Activated CD4-positive, alpha-beta T cell treated with anti-CD3 and anti-CD28 coated beads for 36 hours (primary cell): ENCODE results near the gene NACA. TPM values are rescaled to one million over a fixed set of nuclear protein-coding genes. Genes with fewer than 3 reads are reported as not detected.

ENCODE experiments used
- ATAC-seq: fragments of 200-7000 bp; cut with Tn5 transposase; one replicate; pipeline ENCODE4 v1.10.0; 2021; ENCODE audit warnings: mild to moderate bottlenecking, moderate library complexity
- CTCF ChIA-PET: fragments of 350-600 bp; sonication (Branson Sonifier 250); formaldehyde crosslinking; loops from one replicate; lab custom pipeline; 2021; ENCODE audit warnings: antibody characterized with exemption; lab: Charles Lee
- POLR2A ChIA-PET: fragments of 350-600 bp; sonication (Branson Sonifier 250); formaldehyde crosslinking; loops from one replicate; lab custom pipeline; 2021; ENCODE audit warnings: antibody characterized with exemption, inconsistent platforms; lab: Charles Lee
- DNase-seq: peaks from one replicate; pipeline ENCODE4 v3.0.0-alpha.2; 2020
- H3K27ac Mint-ChIP-seq: one replicate; pipeline ENCODE4 v1.8.0; 2021; ENCODE audit warnings: mixed read lengths
- H3K27me3 Mint-ChIP-seq: one replicate; pipeline ENCODE4 v1.8.0; 2021; ENCODE audit warnings: mixed read lengths
- H3K36me3 Mint-ChIP-seq: one replicate; pipeline ENCODE4 v1.8.0; 2021; ENCODE audit warnings: low read depth, mixed read lengths
- H3K4me1 Mint-ChIP-seq: one replicate; pipeline ENCODE4 v1.8.0; 2021; ENCODE audit warnings: mixed read lengths
- H3K4me3 Mint-ChIP-seq: one replicate; pipeline ENCODE4 v1.8.0; 2021; ENCODE audit warnings: mild to moderate bottlenecking, moderate library complexity, mixed read lengths
- H3K9me3 Mint-ChIP-seq: one replicate; pipeline ENCODE4 v1.8.0; 2021; ENCODE audit warnings: low read depth, mixed read lengths
- intact Hi-C, 2 experiments: fragments of 100-400 bp; cut with DNase I in 1 of 2; cut with micrococcal nuclease in 1 of 2; formaldehyde crosslinking; loops; one replicate each; pipeline versions ENCODE4 v1.14.2 to v1.15.1; 2022 to 2024; cut with DNase I, micrococcal nuclease
- total RNA-seq, 2 experiments: library from RNA; stranded (reverse); gene quantifications; one replicate each; pipeline ENCODE4 v1.2.3, GENCODE V29; 2021

The NACA gene
- total RNA-seq, 2 experiments from 2014 or later, result 1,215 to 1,231 TPM

GRCh38 chr12:56725723-56726102, 614 bp upstream of the NACA start:
- CTCF ChIA-PET, result interaction anchor here (0.6 to 2.4 kb wide), 13 partner anchors 11 to 353 kb away, joined by 3 to 16 read pairs (median 3); partner anchors contain the start of gene ATP5F1B
- no peaks in the 10 kb centered on the region for H3K9me3 Mint-ChIP-seq
- H3K27ac Mint-ChIP-seq, result peak overlapping the region; percentile 99
- DNase-seq (no peak), ATAC-seq (no peak)
- H3K36me3 Mint-ChIP-seq, result peaks cover 65% of the 10 kb centered on the region
- no peaks in the 10 kb centered on the region for H3K27me3 Mint-ChIP-seq
- intact Hi-C loops, result loop anchor here (1.0 to 10.0 kb wide), 14 partner anchors 27 to 896 kb away; partner anchors contain the start of genes PRIM1 (in 2 of the 2), PTGES3 (in 2 of the 2), BAZ2A (in 1 of the 2) and DNAJC14 (in 1 of the 2)
- POLR2A ChIA-PET, result interaction anchor here (0.5 to 2.4 kb wide), 20 partner anchors 9 to 459 kb away, joined by 3 to 37 read pairs (median 4); partner anchors contain the start of genes ATP5F1B, NEMP1 and PTGES3
- peaks cover 38% of the 10 kb centered on the region for H3K4me1 Mint-ChIP-seq
- H3K4me3 Mint-ChIP-seq, result peak overlapping the region; percentile 97

DNA sequence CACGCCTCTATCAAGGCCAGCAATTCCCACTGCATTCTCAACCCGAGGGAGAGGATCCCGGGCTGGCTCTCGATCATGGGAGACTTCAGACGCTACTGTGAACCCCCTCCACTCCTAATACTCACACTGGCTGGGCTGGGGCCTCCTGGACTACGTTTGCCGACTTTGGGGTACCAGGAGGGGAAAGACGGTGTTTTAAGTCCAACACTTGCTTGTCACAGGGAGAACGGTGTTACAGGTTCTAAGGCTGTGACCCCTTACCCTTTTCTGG, 463 bp downstream of the NACA start:
- ATAC-seq (no peak), DNase-seq (no peak)
- Mint-ChIP-seq H3K36me3 (peaks cover 73% of the 10 kb centered on the region), H3K27me3 (no peaks in the 10 kb centered on the region), H3K27ac (peak overlapping the region; percentile 99), H3K9me3 (no peaks in the 10 kb centered on the region), H3K4me3 (peak overlapping the region; percentile 97), H3K4me1 (peaks cover 49% of the 10 kb centered on the region)
- POLR2A ChIA-PET, result interaction anchor here (0.7 to 1.1 kb wide), 3 partner anchors 27 to 78 kb away, joined by 3 to 5 read pairs (median 4); no protein-coding TSS in a partner anchor
- intact Hi-C loops, result loop anchor here (2.0 to 10.0 kb wide), 3 partner anchors 78 to 390 kb away; partner anchors contain the start of genes IL23A (in 1 of the 2) and PAN2 (in 1 of the 2)
- CTCF ChIA-PET, result interaction anchor here (0.6 to 1.5 kb wide), 2 partner anchors 21 to 354 kb away, joined by 3 read pairs; no protein-coding TSS in a partner anchor

DNA sequence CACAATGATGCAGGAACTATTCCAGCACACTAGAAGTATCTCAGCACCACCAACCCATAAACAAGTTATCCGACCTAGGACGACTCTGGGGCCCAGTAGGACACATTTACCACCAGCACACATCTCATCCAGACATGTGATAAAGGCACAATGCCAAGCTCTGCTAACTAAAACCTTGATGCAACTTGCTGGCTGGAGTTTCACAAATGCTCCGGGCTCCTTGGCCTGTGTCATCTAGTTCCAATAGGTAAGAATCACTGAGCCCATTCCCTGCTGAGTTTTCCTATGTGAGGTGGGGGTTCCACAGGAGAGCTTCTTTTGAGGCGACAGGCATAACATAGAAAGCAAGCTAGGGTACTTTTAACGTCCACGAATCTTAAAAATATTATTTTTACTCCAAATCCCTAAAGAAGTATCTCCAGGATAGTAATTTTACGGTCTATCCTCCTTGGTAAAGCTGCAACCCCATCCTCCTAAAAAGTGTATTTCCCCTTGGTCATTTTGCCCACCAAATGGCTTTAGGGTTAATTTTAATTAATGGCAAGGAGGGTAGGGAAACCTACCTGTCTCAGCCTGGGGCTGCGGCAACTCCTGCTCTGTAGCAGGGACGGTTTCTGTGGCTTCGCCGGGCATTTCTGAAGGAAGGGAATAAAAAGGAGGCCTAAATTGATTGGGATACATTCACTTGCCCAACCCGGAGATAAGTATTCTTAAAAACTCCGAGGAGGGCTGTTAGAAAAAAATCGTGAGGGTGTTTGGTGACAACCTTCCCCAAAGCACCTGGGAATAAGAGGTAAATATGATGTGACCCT, 1.0 kb downstream of the NACA start:
- H3K36me3 Mint-ChIP-seq, result peaks cover 75% of the 10 kb centered on the region
- peak overlapping the region; percentile 97 for H3K4me3 Mint-ChIP-seq
- no peaks in the 10 kb centered on the region for H3K9me3 Mint-ChIP-seq
- H3K27me3 Mint-ChIP-seq, result no peaks in the 10 kb centered on the region
- ATAC-seq, result no peak
- DNase-seq, result peak; percentile 33
- intact Hi-C loops, result loop anchor here (2.0 to 10.0 kb wide), 3 partner anchors 77 to 389 kb away; partner anchors contain the start of genes IL23A (in 1 of the 2) and PAN2 (in 1 of the 2)
- H3K27ac Mint-ChIP-seq, result peak overlapping the region; percentile 99
- H3K4me1 Mint-ChIP-seq, result peaks cover 54% of the 10 kb centered on the region
- POLR2A ChIA-PET, result interaction anchor here (0.6 to 2.6 kb wide), 3 partner anchors 27 to 35 kb away, joined by 3 to 16 read pairs (median 3); partner anchors contain the start of gene PTGES3
- CTCF ChIA-PET, result interaction anchor here (0.6 to 1.3 kb wide), 2 partner anchors 15 to 620 kb away, joined by 3 to 6 read pairs; partner anchors contain the start of gene PA2G4

DNA sequence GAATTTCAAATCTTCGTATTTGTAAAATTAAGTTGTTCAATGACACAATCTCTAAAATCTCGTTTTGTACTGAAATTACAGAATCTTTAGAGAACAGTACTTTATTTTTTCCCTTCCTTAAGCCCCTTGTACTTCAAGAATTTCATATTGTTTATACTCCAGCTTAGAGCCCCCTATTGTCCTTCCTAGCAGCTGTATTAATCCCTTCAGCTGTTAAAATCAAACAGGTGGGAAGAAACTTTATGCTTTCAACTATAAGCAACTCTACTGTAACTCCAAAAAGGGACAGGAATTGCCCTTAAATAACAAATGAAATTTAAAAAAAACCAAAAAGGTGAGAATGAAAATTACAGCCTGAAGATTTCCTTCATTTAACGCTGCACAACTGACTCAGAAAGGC, 1.7 kb downstream of the NACA start:
- no peaks in the 10 kb centered on the region for H3K9me3 Mint-ChIP-seq
- CTCF ChIA-PET, result interaction anchor here (1.3 kb wide), 1 partner anchor 14 kb away, joined by 6 read pairs; no protein-coding TSS in a partner anchor

DNA sequence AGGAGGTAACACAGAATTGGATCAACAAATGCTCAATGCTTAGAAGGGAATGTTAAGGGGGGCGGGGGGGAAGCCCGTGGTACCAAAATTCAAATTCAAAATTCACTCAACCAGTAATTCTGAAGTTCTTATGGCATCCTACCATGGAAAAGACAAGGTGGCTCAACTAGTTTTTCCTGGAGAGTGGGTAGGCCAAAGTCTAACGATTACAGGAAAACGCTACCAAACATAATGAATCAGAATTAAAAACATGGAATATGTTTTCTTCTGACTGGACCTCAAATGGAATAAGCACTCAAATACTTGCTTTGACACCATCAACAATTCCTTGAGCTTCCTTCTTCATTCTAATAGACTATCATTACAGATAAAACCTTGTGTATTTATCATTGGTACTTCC, 2.3 kb downstream of the NACA start:
- CTCF ChIA-PET, result interaction anchor here (1.1 kb wide), 1 partner anchor 20 kb away, joined by 3 read pairs; no protein-coding TSS in a partner anchor
- peak overlapping the region; percentile 85 for H3K27ac Mint-ChIP-seq
- H3K27me3 Mint-ChIP-seq, result no peaks in the 10 kb centered on the region
- no peak for ATAC-seq
- H3K36me3 Mint-ChIP-seq, result peaks cover 81% of the 10 kb centered on the region
- no peaks in the 10 kb centered on the region for H3K9me3 Mint-ChIP-seq
- POLR2A ChIA-PET, result interaction anchor here (1.0 to 2.6 kb wide), 2 partner anchors 34 to 39 kb away, joined by 4 to 16 read pairs; partner anchors contain the start of gene PTGES3
- peak overlapping the region; percentile 97 for H3K4me3 Mint-ChIP-seq
- intact Hi-C loops, result loop anchor here in 1 of 2 experiments (10.0 kb wide), 1 partner anchor 388 kb away; the partner anchor contains the start of genes IL23A and PAN2
- peaks cover 60% of the 10 kb centered on the region for H3K4me1 Mint-ChIP-seq
- no peak for DNase-seq

More for the DNA sequence above, 1.7 kb downstream of the NACA start:
- peak overlapping the region; percentile 99 for H3K27ac Mint-ChIP-seq
- DNase-seq, result no peak
- POLR2A ChIA-PET, result interaction anchor here (0.7 to 2.6 kb wide), 2 partner anchors 28 to 35 kb away, joined by 3 to 16 read pairs; partner anchors contain the start of gene PTGES3
- H3K27me3 Mint-ChIP-seq, result no peaks in the 10 kb centered on the region
- peak overlapping the region; percentile 97 for H3K4me3 Mint-ChIP-seq
- intact Hi-C loops, result loop anchor here in 1 of 2 experiments (10.0 kb wide), 1 partner anchor 389 kb away; the partner anchor contains the start of genes IL23A and PAN2
- no peak for ATAC-seq
- peaks cover 81% of the 10 kb centered on the region for H3K36me3 Mint-ChIP-seq
- H3K4me1 Mint-ChIP-seq, result peaks cover 60% of the 10 kb centered on the region

- ATAC-seq, result no peak
- DNase-seq, result no peak
- H3K9me3 Mint-ChIP-seq, result no peaks in the 10 kb centered on the region
- H3K4me1 Mint-ChIP-seq, result peaks cover 65% of the 10 kb centered on the region
- ChIA-PET POLR2A (interaction anchor here (1.2 to 2.6 kb wide), 3 partner anchors 33 to 86 kb away, joined by 4 to 16 read pairs (median 8); partner anchors contain the start of gene PTGES3), CTCF (interaction anchor here (0.6 to 1.3 kb wide), 4 partner anchors 13 to 33 kb away, joined by 3 to 4 read pairs (median 3); partner anchors contain the start of gene PTGES3)
- peak overlapping the region; percentile 85 for H3K27ac Mint-ChIP-seq
- no peaks in the 10 kb centered on the region for H3K27me3 Mint-ChIP-seq
- peak overlapping the region; percentile 97 for H3K4me3 Mint-ChIP-seq
- H3K36me3 Mint-ChIP-seq, result peaks cover 78% of the 10 kb centered on the region
- intact Hi-C loops, result loop anchor here in 1 of 2 experiments (10.0 kb wide), 1 partner anchor 387 kb away; the partner anchor contains the start of genes IL23A and PAN2
Measured at GRCh38 chr12:56721721-56722120, 3.4 kb downstream of the NACA start.

- Mint-ChIP-seq H3K4me3 (peak overlapping the region; percentile 97), H3K27me3 (no peaks in the 10 kb centered on the region), H3K4me1 (peaks cover 70% of the 10 kb centered on the region), H3K9me3 (no peaks in the 10 kb centered on the region), H3K36me3 (peaks cover 83% of the 10 kb centered on the region), H3K27ac (peak overlapping the region; percentile 85)
- DNase-seq, result no peak
- ChIA-PET CTCF (interaction anchor here (1.3 kb wide), 1 partner anchor 33 kb away, joined by 3 read pairs; the partner anchor contains the start of gene PTGES3), POLR2A (interaction anchor here (0.7 to 1.9 kb wide), 2 partner anchors 32 to 85 kb away, joined by 3 to 8 read pairs; no protein-coding TSS in a partner anchor)
- ATAC-seq, result no peak
- intact Hi-C loops, result loop anchor here in 1 of 2 experiments (10.0 kb wide), 1 partner anchor 386 kb away; the partner anchor contains the start of genes IL23A and PAN2
Measured at GRCh38 chr12:56721216-56721615, 3.9 kb downstream of the NACA start.

DNA sequence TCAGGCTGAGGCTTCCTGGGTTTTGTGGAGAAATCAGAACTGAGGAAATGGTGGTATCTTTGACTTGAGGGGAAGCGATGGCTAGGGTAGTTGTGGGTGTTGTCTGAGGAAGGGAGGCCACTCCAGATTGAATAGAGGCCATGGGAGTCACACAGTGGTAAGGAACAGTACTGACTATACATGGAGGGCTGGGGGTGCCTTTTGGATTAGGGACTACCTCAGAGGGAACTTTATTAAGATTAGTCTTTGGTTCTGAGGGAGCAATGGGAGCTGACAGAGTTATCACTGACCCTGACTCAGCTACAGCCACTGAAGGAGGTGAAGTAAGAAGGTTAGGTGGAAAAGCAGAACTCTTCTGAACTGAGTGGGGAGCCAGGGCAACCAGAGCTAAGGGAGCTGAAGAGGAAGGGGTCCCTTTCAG, 4.4 kb downstream of the NACA start:
- DNase-seq (no peak), ATAC-seq (no peak)
- Mint-ChIP-seq H3K4me1 (peaks cover 71% of the 10 kb centered on the region), H3K36me3 (peaks cover 83% of the 10 kb centered on the region), H3K9me3 (no peaks in the 10 kb centered on the region), H3K27me3 (no peaks in the 10 kb centered on the region), H3K4me3 (peak overlapping the region; percentile 97), H3K27ac (peak overlapping the region; percentile 85)
- intact Hi-C loops, result loop anchor here in 1 of 2 experiments (10.0 kb wide), 1 partner anchor 386 kb away; the partner anchor contains the start of genes IL23A and PAN2
- ChIA-PET POLR2A (interaction anchor here (0.7 to 2.6 kb wide), 3 partner anchors 31 to 85 kb away, joined by 3 to 12 read pairs (median 8); partner anchors contain the start of gene PTGES3), CTCF (interaction anchor here (1.3 kb wide), 1 partner anchor 32 kb away, joined by 3 read pairs; the partner anchor contains the start of gene PTGES3)

- no peak overlapping the region for H3K4me3 Mint-ChIP-seq
- intact Hi-C loops, result no loop called here
- ATAC-seq (no peak), DNase-seq (no peak)
- ChIA-PET POLR2A (interaction anchor here (0.7 to 2.6 kb wide), 6 partner anchors 9 to 393 kb away, joined by 3 to 12 read pairs (median 6); partner anchors contain the start of gene PTGES3), CTCF (interaction anchor here (1.0 kb wide), 1 partner anchor 282 kb away, joined by 3 read pairs; no protein-coding TSS in a partner anchor)
- H3K4me1 Mint-ChIP-seq, result peaks cover 74% of the 10 kb centered on the region
- H3K36me3 Mint-ChIP-seq, result peaks cover 85% of the 10 kb centered on the region
- no peaks in the 10 kb centered on the region for H3K27me3 Mint-ChIP-seq
- peak overlapping the region; percentile 85 for H3K27ac Mint-ChIP-seq
- no peaks in the 10 kb centered on the region for H3K9me3 Mint-ChIP-seq
Measured at GRCh38 chr12:56719056-56719455, 6.0 kb downstream of the NACA start.

- no peaks in the 10 kb centered on the region for H3K27me3 Mint-ChIP-seq
Measured at GRCh38 chr12:56718636-56719035, 6.5 kb downstream of the NACA start.

More at GRCh38 chr12:56718636-56719035, 6.5 kb downstream of the NACA start:
- CTCF ChIA-PET, result interaction anchor here (1.0 kb wide), 1 partner anchor 283 kb away, joined by 3 read pairs; no protein-coding TSS in a partner anchor
- Mint-ChIP-seq H3K4me1 (peaks cover 72% of the 10 kb centered on the region), H3K27ac (peak overlapping the region; percentile 85), H3K36me3 (peaks cover 85% of the 10 kb centered on the region), H3K9me3 (no peaks in the 10 kb centered on the region), H3K4me3 (no peak overlapping the region)
- ATAC-seq, result no peak
- intact Hi-C loops, result no loop called here
- POLR2A ChIA-PET, result interaction anchor here (1.1 to 2.6 kb wide), 5 partner anchors 9 to 84 kb away, joined by 3 to 12 read pairs (median 6); partner anchors contain the start of gene PTGES3
- no peak for DNase-seq
